GM12878 (cell line): ENCODE data around the gene PACS2.

Experiments
- CTCF ChIP-seq, 3 experiments: IDR thresholded peaks in 2 of 3; conservative IDR thresholded peaks in 1 of 3; 2 replicates each; pipeline ENCODE4 v1.5.1; 2011; ENCODE audit warnings: low read depth in 3 of 3, low read length in 3 of 3, mild to moderate bottlenecking in 3 of 3, control low read depth in 2 of 3, moderate library complexity in 2 of 3, inconsistent platforms in 1 of 3, mixed read lengths in 1 of 3; ENCODE audit not compliant: control insufficient read depth in 2 of 3, insufficient read depth in 1 of 3; ENCODE audit errors: extremely low read depth in 1 of 3
- EZH2 ChIP-seq: IDR thresholded peaks from 2 replicates; pipeline ENCODE4 v1.6.1; 2012; ENCODE audit warnings: low read depth, mild to moderate bottlenecking, control low read depth, inconsistent platforms, low read length, borderline replicate concordance; ENCODE audit not compliant: control insufficient read depth
- SMC3 ChIP-seq: IDR thresholded peaks from 2 replicates; pipeline ENCODE4 v1.6.1; 2011; ENCODE audit warnings: low read length, improper control_type of control experiment, borderline replicate concordance

DNA sequence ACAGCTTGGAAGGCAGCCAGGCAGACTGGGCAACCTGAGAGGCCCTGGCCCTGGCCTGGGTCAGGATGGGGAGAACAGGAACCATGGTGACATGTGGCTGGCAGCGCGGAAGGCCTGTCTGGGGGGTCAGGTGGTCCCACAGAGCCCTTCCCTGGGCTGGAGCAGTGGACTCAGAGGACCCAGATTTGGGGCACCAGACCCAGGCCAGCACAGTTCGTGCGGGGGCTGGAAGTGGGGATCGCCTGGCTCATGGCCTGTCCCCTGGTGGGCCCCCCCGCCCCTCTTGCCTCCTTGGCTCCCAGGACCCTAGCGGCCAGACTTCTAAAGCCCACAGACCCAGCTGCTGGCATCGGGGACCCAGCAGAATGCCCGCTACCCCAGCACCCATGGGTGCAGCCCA lies 126.4 kb downstream of the PACS2 start:
- TF ChIP-seq SMC3 (no peak), EZH2 (no peak), CTCF (IDR thresholded peaks at IDR 0.05 in 2 of 3, conservative IDR thresholded peaks at IDR 0.05 in 1 of 3; ENCODE audit: control insufficient read depth in 2 of 3, extremely low read depth in 1 of 3, insufficient read depth in 1 of 3, low read depth in 3 of 3, low read length in 3 of 3) (no peak)
